ENCODE data around the gene CEACAM1.

GRCh38 chr19:42495663-42496062 is 32.6 kb downstream of the CEACAM1 start:
- TF ChIP-seq, protein P1, sequence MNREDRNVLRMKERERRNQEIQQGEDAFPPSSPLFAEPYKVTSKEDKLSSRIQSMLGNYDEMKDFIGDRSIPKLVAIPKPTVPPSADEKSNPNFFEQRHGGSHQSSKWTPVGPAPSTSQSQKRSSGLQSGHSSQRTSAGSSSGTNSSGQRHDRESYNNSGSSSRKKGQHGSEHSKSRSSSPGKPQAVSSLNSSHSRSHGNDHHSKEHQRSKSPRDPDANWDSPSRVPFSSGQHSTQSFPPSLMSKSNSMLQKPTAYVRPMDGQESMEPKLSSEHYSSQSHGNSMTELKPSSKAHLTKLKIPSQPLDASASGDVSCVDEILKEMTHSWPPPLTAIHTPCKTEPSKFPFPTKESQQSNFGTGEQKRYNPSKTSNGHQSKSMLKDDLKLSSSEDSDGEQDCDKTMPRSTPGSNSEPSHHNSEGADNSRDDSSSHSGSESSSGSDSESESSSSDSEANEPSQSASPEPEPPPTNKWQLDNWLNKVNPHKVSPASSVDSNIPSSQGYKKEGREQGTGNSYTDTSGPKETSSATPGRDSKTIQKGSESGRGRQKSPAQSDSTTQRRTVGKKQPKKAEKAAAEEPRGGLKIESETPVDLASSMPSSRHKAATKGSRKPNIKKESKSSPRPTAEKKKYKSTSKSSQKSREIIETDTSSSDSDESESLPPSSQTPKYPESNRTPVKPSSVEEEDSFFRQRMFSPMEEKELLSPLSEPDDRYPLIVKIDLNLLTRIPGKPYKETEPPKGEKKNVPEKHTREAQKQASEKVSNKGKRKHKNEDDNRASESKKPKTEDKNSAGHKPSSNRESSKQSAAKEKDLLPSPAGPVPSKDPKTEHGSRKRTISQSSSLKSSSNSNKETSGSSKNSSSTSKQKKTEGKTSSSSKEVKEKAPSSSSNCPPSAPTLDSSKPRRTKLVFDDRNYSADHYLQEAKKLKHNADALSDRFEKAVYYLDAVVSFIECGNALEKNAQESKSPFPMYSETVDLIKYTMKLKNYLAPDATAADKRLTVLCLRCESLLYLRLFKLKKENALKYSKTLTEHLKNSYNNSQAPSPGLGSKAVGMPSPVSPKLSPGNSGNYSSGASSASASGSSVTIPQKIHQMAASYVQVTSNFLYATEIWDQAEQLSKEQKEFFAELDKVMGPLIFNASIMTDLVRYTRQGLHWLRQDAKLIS (CRISPR knock-in tag; IDR thresholded peaks at IDR 0.05; ENCODE audit: borderline replicate concordance) = no peak
- TF ChIP-seq, protein P2, sequence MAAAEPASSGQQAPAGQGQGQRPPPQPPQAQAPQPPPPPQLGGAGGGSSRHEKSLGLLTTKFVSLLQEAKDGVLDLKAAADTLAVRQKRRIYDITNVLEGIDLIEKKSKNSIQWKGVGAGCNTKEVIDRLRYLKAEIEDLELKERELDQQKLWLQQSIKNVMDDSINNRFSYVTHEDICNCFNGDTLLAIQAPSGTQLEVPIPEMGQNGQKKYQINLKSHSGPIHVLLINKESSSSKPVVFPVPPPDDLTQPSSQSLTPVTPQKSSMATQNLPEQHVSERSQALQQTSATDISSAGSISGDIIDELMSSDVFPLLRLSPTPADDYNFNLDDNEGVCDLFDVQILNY (CRISPR knock-in tag; IDR thresholded peaks at IDR 0.05) = no peak
- no peak for TF ChIP-seq ZNF121 (CRISPR knock-in tag; IDR thresholded peaks at IDR 0.05)
- TF ChIP-seq, protein P3, sequence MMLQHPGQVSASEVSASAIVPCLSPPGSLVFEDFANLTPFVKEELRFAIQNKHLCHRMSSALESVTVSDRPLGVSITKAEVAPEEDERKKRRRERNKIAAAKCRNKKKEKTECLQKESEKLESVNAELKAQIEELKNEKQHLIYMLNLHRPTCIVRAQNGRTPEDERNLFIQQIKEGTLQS (CRISPR knock-in tag; conservative IDR thresholded peaks at IDR 0.05) = no peak
- TF ChIP-seq, protein P4, sequence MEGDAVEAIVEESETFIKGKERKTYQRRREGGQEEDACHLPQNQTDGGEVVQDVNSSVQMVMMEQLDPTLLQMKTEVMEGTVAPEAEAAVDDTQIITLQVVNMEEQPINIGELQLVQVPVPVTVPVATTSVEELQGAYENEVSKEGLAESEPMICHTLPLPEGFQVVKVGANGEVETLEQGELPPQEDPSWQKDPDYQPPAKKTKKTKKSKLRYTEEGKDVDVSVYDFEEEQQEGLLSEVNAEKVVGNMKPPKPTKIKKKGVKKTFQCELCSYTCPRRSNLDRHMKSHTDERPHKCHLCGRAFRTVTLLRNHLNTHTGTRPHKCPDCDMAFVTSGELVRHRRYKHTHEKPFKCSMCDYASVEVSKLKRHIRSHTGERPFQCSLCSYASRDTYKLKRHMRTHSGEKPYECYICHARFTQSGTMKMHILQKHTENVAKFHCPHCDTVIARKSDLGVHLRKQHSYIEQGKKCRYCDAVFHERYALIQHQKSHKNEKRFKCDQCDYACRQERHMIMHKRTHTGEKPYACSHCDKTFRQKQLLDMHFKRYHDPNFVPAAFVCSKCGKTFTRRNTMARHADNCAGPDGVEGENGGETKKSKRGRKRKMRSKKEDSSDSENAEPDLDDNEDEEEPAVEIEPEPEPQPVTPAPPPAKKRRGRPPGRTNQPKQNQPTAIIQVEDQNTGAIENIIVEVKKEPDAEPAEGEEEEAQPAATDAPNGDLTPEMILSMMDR (IDR thresholded peaks at IDR 0.05) = no peak
- no peak for TF ChIP-seq TCF7 (CRISPR knock-in tag; IDR thresholded peaks at IDR 0.05; ENCODE audit: low read depth)
- no peak for TF ChIP-seq PRRX2 (CRISPR knock-in tag; IDR thresholded peaks at IDR 0.05)
- no peak for TF ChIP-seq FOXP1 (CRISPR knock-in tag; IDR thresholded peaks at IDR 0.05; ENCODE audit: borderline replicate concordance)
- TF ChIP-seq MLX (CRISPR knock-in tag; IDR thresholded peaks at IDR 0.05) = no peak
- no peak for TF ChIP-seq CBFB (CRISPR knock-in tag; IDR thresholded peaks at IDR 0.05; ENCODE audit: low read depth)

Measured in WTC11 (cell line).